Activated effector memory CD4-positive, alpha-beta T cell treated with Interleukin-2 at 50 U/mL for 16 hours (primary cell): ENCODE data around the gene SLC22A23.

Source experiments
- DNase-seq: peaks from one replicate; pipeline ENCODE4 v3.0.0-alpha.2; 2020

The SLC22A23 gene

GRCh38 chr6:3456898-3457709 is at the start of gene SLC22A23:
SLC22A23 (minus strand) TSS chr6:3457050; CDS start chr6:3456559, 491 bp downstream.
- DNase-seq, result peak; percentile 65

- no peak for DNase-seq
These were observed 49.4 kb upstream of the SLC22A23 start for GRCh38 chr6:3506200-3506599.

GRCh38 chr6:3504938-3505805 is 48.3 kb upstream of the SLC22A23 start:
- DNase-seq, result no peak

GRCh38 chr6:3504354-3504753 is 47.5 kb upstream of the SLC22A23 start:
- DNase-seq, result no peak

- DNase-seq, result no peak
These were observed 45.1 kb upstream of the SLC22A23 start for GRCh38 chr6:3501826-3502500.

- DNase-seq, result no peak
These were observed 43.6 kb upstream of the SLC22A23 start for GRCh38 chr6:3500262-3501014.

- DNase-seq, result no peak
These were observed 42.8 kb upstream of the SLC22A23 start for GRCh38 chr6:3499603-3500002.

GRCh38 chr6:3496395-3496794 is 39.5 kb upstream of the SLC22A23 start:
- no peak for DNase-seq

GRCh38 chr6:3494391-3495100 is 37.7 kb upstream of the SLC22A23 start:
- no peak for DNase-seq

- no peak for DNase-seq
These were observed 33.8 kb upstream of the SLC22A23 start for GRCh38 chr6:3490625-3490980.

- DNase-seq, result no peak
These were observed 33.2 kb upstream of the SLC22A23 start for GRCh38 chr6:3489961-3490624.

GRCh38 chr6:3489027-3489757 is 32.3 kb upstream of the SLC22A23 start:
- no peak for DNase-seq

GRCh38 chr6:3484946-3485345 is 28.1 kb upstream of the SLC22A23 start:
- no peak for DNase-seq

GRCh38 chr6:3484192-3484591 is 27.3 kb upstream of the SLC22A23 start:
- no peak for DNase-seq

GRCh38 chr6:3483675-3484074 is 26.8 kb upstream of the SLC22A23 start:
- no peak for DNase-seq

- no peak for DNase-seq
These were observed 26.0 kb upstream of the SLC22A23 start for GRCh38 chr6:3482869-3483268.

- no peak for DNase-seq
These were observed 24.8 kb upstream of the SLC22A23 start for GRCh38 chr6:3481640-3482039.

GRCh38 chr6:3480009-3480408 is 23.2 kb upstream of the SLC22A23 start:
- DNase-seq, result no peak

GRCh38 chr6:3473773-3474172 is 16.9 kb upstream of the SLC22A23 start:
- DNase-seq, result no peak

GRCh38 chr6:3471711-3472110 is 14.9 kb upstream of the SLC22A23 start:
- DNase-seq, result no peak

- DNase-seq, result no peak
These were observed 14.4 kb upstream of the SLC22A23 start for GRCh38 chr6:3471286-3471685.
